Stimulated activated CD8-positive, alpha-beta memory T cell treated with anti-CD3 and anti-CD28 coated beads, Interleukin-15, amount 100 ng/mL, for 48 hours (primary cell): Measurements from ENCODE around the gene SDK1.

Experiments
- DNase-seq, 2 donors: peaks; one replicate each; pipeline ENCODE4 v3.0.0-alpha.2; 2020; ENCODE audit warnings: low read depth in 2 of 2

SDK1 gene

GRCh38 chr7:4018601-4019316, 717.7 kb downstream of the SDK1 start:
- no peak for DNase-seq

- no peak for DNase-seq
Observed at GRCh38 chr7:4020086-4020485, 719.0 kb downstream of the SDK1 start.

- DNase-seq: no peak
Observed at GRCh38 chr7:4021413-4021812, 720.4 kb downstream of the SDK1 start.

- no peak for DNase-seq
Observed at GRCh38 chr7:4022265-4022664, 721.2 kb downstream of the SDK1 start.

GRCh38 chr7:4023502-4023901, 722.5 kb downstream of the SDK1 start:
- DNase-seq: no peak

GRCh38 chr7:4024133-4024532, 723.1 kb downstream of the SDK1 start:
- DNase-seq: no peak

GRCh38 chr7:4024806-4025205, 723.8 kb downstream of the SDK1 start:
- DNase-seq: no peak

GRCh38 chr7:4025210-4025609, 724.2 kb downstream of the SDK1 start:
- no peak for DNase-seq

- no peak for DNase-seq
Observed at GRCh38 chr7:4025694-4026615, 724.9 kb downstream of the SDK1 start.

- DNase-seq: no peak
Observed at GRCh38 chr7:4026941-4027486, 726.0 kb downstream of the SDK1 start.

GRCh38 chr7:4028221-4028620, 727.2 kb downstream of the SDK1 start:
- no peak for DNase-seq

GRCh38 chr7:4029941-4030340, 728.9 kb downstream of the SDK1 start:
- no peak for DNase-seq

GRCh38 chr7:4030346-4030950, 729.4 kb downstream of the SDK1 start:
- no peak for DNase-seq

- DNase-seq: no peak
Observed at GRCh38 chr7:4033996-4034395, 732.9 kb downstream of the SDK1 start.

- no peak for DNase-seq
Observed at GRCh38 chr7:4037308-4037707, 736.3 kb downstream of the SDK1 start.

GRCh38 chr7:4037877-4038276, 736.8 kb downstream of the SDK1 start:
- DNase-seq: no peak

- no peak for DNase-seq
Observed at GRCh38 chr7:4040109-4040928, 739.3 kb downstream of the SDK1 start.

- no peak for DNase-seq
Observed at GRCh38 chr7:4042402-4043045, 741.5 kb downstream of the SDK1 start.

GRCh38 chr7:4043988-4044387, 742.9 kb downstream of the SDK1 start:
- DNase-seq: no peak

GRCh38 chr7:4045450-4045849, 744.4 kb downstream of the SDK1 start:
- DNase-seq: no peak

- no peak for DNase-seq
Observed at GRCh38 chr7:4045975-4046374, 744.9 kb downstream of the SDK1 start.
